22Rv1 (cell line): ENCODE measurements around the gene GLYR1.

ENCODE experiments used
- CTCF ChIP-seq: fragments of 450-650 bp; IDR thresholded peaks from 2 replicates; pipeline ENCODE4 v1.5.1; 2017; ENCODE audit warnings: mild to moderate bottlenecking
- ZFX ChIP-seq: fragments of 450-650 bp; IDR thresholded peaks from 2 replicates; pipeline ENCODE4 v1.6.1; 2017; ENCODE audit warnings: antibody characterized with exemption, borderline replicate concordance

DNA sequence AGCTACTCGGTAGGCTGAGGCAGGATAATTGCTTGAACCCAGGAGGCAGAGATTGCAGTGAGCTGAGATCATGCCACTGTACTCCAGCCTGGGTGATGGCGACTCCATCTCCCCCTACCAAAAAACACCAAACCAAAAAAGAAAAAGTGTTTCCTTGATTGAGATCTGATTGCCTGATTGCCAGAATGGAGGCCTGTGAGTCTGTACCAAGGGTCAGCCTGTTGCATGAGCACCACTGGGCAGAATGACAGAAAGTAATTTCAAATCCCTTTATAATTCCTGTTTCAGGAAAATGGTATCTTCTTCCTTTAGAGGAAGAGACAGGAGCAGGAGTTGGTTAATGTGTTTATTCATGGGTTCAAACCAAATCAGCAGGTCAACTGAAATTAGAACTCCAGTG, 8.7 kb upstream of the GLYR1 start:
- no peak for TF ChIP-seq CTCF
- TF ChIP-seq ZFX = no peak
